Tibial nerve (tissue), 4 donors: ENCODE data around the gene EN2. TPM values are rescaled to one million over a fixed set of nuclear protein-coding genes. Genes with fewer than 3 reads are reported as not detected.
A peak's percentile ranks its signal among the peaks of the same experiment; 100 is the strongest.

Experiments used
- DNase-seq, 2 donors: peaks; one replicate each; pipeline ENCODE4 v3.0.0-alpha.2; 2019; ENCODE audit warnings: low spot score in 2 of 2
- H3K27ac ChIP-seq, 4 donors: fragments of 200-600 bp; sonication (generic) in 3 of 4; one replicate each; pipeline ENCODE4 v1.5.1; 2017 to 2019; ENCODE audit warnings: mild to moderate bottlenecking in 1 of 4
- H3K27me3 ChIP-seq, 2 donors: fragments of 200-600 bp; sonication (generic) in 1 of 2; one replicate each; pipeline versions ENCODE4 v1.5.1 to v1.6.0; 2017 to 2019
- H3K36me3 ChIP-seq, 3 donors: fragments of 200-600 bp; sonication (generic); one replicate each; pipeline ENCODE4 v1.5.1; 2018 to 2019
- H3K4me1 ChIP-seq, 4 donors: fragments of 200-600 bp; sonication (generic) in 3 of 4; one replicate each; pipeline ENCODE4 v1.5.1; 2017 to 2019
- H3K4me3 ChIP-seq, 4 donors: fragments of 200-600 bp; sonication (generic) in 3 of 4; one replicate each; pipeline ENCODE4 v1.5.1; 2017 to 2019; ENCODE audit warnings: mild to moderate bottlenecking in 1 of 4, moderate library complexity in 1 of 4
- H3K9me3 ChIP-seq, 4 donors: fragments of 200-600 bp; sonication (generic) in 3 of 4; one replicate each; pipeline ENCODE4 v1.5.1; 2017 to 2019
- CTCF ChIP-seq, 5 experiments: fragments of 200-600 bp in 3 of 5; fragments of 450-650 bp in 2 of 5; sonication (generic) in 3 of 5; IDR thresholded peaks; one replicate each; pipeline ENCODE4 v1.5.1; 2016 to 2019; ENCODE audit warnings: antibody characterized with exemption in 5 of 5, mild to moderate bottlenecking in 3 of 5, moderate library complexity in 2 of 5
- EP300 ChIP-seq, 2 donors: sonication (generic); formaldehyde crosslinking; IDR thresholded peaks; one replicate each; pipeline ENCODE4 v1.6.1; 2017; ENCODE audit warnings: antibody characterized with exemption in 2 of 2, mild to moderate bottlenecking in 1 of 2
- POLR2A ChIP-seq, 2 donors: fragments of 450-650 bp; IDR thresholded peaks; one replicate each; pipeline ENCODE4 v1.6.1; 2017; ENCODE audit warnings: antibody characterized with exemption in 2 of 2, mild to moderate bottlenecking in 2 of 2, moderate library complexity in 2 of 2
- WGBS, 2 donors: methylation state at CpG; one replicate each; pipeline ENCODE4 v1.1.5; 2018; 5-methylcytosine and 5-hydroxymethylcytosine counted together
- total RNA-seq, 4 donors: library from RNA; depleted of rRNA; stranded (reverse); fragments of >200 nt; gene quantifications; one replicate each; pipeline ENCODE4 v1.1.0, GENCODE V29; 2016

Gene EN2
- total RNA-seq, 4 donors from 2014 or later, result under 0.01 to 0.98 TPM; not detected in 2

- peak overlapping the region in 1 of 4 donors; percentile 40 for H3K4me3 ChIP-seq
- H3K27me3 ChIP-seq, result peaks cover 0 to 92% of the 10 kb centered on the region in 2 donors
- H3K36me3 ChIP-seq, result no peaks in the 10 kb centered on the region
- TF ChIP-seq POLR2A (IDR thresholded peaks at IDR 0.05), result no peak
- no peak for TF ChIP-seq CTCF (IDR thresholded peaks at IDR 0.05)
- TF ChIP-seq EP300 (IDR thresholded peaks at IDR 0.05), result no peak
- H3K27ac ChIP-seq, result no peak overlapping the region
- DNase-seq, result no peak
- peaks cover 0 to 48% (median 23%) of the 10 kb centered on the region in 4 donors for H3K4me1 ChIP-seq
- 3% methylated on average over 48 to 55 of the region's 68 CpGs for WGBS, 2 donors
- H3K9me3 ChIP-seq, result no peaks in the 10 kb centered on the region
Measured at GRCh38 chr7:155458878-155459699, 1.2 kb downstream of the EN2 start.

- TF ChIP-seq POLR2A (IDR thresholded peaks at IDR 0.05) (no peak), EP300 (IDR thresholded peaks at IDR 0.05) (no peak), CTCF (IDR thresholded peaks at IDR 0.05) (no peak)
- Histone ChIP-seq H3K4me3 (no peak overlapping the region), H3K36me3 (no peaks in the 10 kb centered on the region), H3K27ac (no peak overlapping the region), H3K4me1 (peaks cover 0 to 41% (median 20%) of the 10 kb centered on the region in 4 donors), H3K9me3 (no peaks in the 10 kb centered on the region), H3K27me3 (peaks cover 0 to 92% of the 10 kb centered on the region in 2 donors)
- WGBS, 2 donors, result 8% methylated on average over 29 to 34 of the region's 34 CpGs
- DNase-seq, result no peak
Measured at GRCh38 chr7:155459700-155460461, 2.0 kb downstream of the EN2 start.

- no peaks in the 10 kb centered on the region for H3K36me3 ChIP-seq
- DNase-seq, result no peak
- H3K27me3 ChIP-seq, result peaks cover 3 to 92% of the 10 kb centered on the region in 2 donors
- WGBS, 2 donors, result 2 to 10% methylated on average over 8 of the region's 8 CpGs
- peaks cover 0 to 45% (median 20%) of the 10 kb centered on the region in 4 donors for H3K4me1 ChIP-seq
- H3K27ac ChIP-seq, result no peak overlapping the region
- H3K9me3 ChIP-seq, result no peaks in the 10 kb centered on the region
- H3K4me3 ChIP-seq, result no peak overlapping the region
- TF ChIP-seq POLR2A (IDR thresholded peaks at IDR 0.05), result no peak
- TF ChIP-seq CTCF (IDR thresholded peaks at IDR 0.05), result no peak
- no peak for TF ChIP-seq EP300 (IDR thresholded peaks at IDR 0.05)
Measured at GRCh38 chr7:155460926-155461613, 3.1 kb downstream of the EN2 start.

GRCh38 chr7:155461631-155462030 is 3.7 kb downstream of the EN2 start:
- Histone ChIP-seq H3K9me3 (no peaks in the 10 kb centered on the region), H3K36me3 (no peaks in the 10 kb centered on the region), H3K4me3 (no peak overlapping the region), H3K27me3 (peaks cover 4 to 92% of the 10 kb centered on the region in 2 donors), H3K27ac (no peak overlapping the region), H3K4me1 (peaks cover 0 to 45% (median 22%) of the 10 kb centered on the region in 4 donors)
- no peak for DNase-seq
- no peak for TF ChIP-seq EP300 (IDR thresholded peaks at IDR 0.05)
- no peak for TF ChIP-seq POLR2A (IDR thresholded peaks at IDR 0.05)
- TF ChIP-seq CTCF (IDR thresholded peaks at IDR 0.05), result no peak
- WGBS, 2 donors, result 19 to 35% methylated on average over 3 of the region's 3 CpGs
